Measurements from ENCODE around the gene KIF4A. TPM values are rescaled to one million over a fixed set of nuclear protein-coding genes. Genes with fewer than 3 reads are reported as not detected.

The KIF4A gene
- total RNA-seq, 1 experiment from 2014 or later, result 36.2 TPM

DNA sequence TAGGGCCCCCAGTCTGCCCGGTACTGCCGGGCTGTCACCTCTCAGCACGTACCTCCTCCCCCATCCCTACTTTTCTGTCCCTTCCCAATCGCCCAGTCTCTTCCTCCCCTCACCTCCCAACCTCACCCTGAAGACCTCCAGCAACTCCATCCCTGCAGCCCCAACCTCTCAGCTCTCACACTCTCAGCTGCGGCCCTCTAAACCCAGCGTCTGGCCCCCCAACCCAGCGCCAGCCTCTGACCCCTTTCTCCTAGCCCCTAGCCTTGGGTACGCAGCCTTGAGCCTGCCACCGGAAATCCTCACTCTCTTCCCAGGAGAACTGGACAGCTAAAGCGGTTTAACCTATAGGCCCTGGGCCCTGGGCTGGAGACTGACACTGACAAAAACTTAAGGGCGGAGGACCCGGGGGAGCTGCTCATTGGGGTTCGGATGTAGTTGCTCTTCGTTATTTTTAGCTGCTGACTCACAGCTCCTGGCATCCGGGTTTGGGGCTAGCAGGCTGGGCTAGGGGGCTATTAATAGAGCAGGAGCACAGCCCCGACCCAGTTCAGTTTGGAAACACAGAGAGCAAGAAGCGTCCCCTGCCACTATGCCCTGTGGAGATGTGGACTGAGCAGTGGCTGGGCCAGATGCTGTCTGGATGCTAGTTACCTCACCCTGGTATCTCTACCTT lies 145.1 kb downstream of the KIF4A start (continued):
- TF ChIP-seq STAT6 (CRISPR knock-in tag; conservative IDR thresholded peaks at IDR 0.05; ENCODE audit: low read depth) (no peak), USF1 (CRISPR knock-in tag; IDR thresholded peaks at IDR 0.05) (no peak), GABPB1 (CRISPR knock-in tag; IDR thresholded peaks at IDR 0.05) (no peak), MXD4 (CRISPR knock-in tag; IDR thresholded peaks at IDR 0.05; ENCODE audit: borderline replicate concordance) (no peak), ZNF138 (CRISPR knock-in tag; conservative IDR thresholded peaks at IDR 0.05) (no peak)

GRCh38 chrX:70436343-70436742 lies 146.4 kb downstream of the KIF4A start:
- no peaks in the 10 kb centered on the region for H3K9me3 Mint-ChIP-seq
- ChIA-PET POLR2A (no interaction called here), CTCF (interaction anchor here (0.6 to 5.1 kb wide), 9 partner anchors 9 to 1947 kb away, joined by 3 to 94 read pairs (median 5); partner anchors contain the start of genes GDPD2 and IGBP1)
- peak overlapping the region; percentile 56 for H3K4me3 Mint-ChIP-seq
- DNase-seq (ENCODE audit: low spot score) (peak; percentile 59), ATAC-seq (peak; percentile 14)
- no peak overlapping the region for H3K27ac Mint-ChIP-seq
- TF ChIP-seq, protein P1, sequence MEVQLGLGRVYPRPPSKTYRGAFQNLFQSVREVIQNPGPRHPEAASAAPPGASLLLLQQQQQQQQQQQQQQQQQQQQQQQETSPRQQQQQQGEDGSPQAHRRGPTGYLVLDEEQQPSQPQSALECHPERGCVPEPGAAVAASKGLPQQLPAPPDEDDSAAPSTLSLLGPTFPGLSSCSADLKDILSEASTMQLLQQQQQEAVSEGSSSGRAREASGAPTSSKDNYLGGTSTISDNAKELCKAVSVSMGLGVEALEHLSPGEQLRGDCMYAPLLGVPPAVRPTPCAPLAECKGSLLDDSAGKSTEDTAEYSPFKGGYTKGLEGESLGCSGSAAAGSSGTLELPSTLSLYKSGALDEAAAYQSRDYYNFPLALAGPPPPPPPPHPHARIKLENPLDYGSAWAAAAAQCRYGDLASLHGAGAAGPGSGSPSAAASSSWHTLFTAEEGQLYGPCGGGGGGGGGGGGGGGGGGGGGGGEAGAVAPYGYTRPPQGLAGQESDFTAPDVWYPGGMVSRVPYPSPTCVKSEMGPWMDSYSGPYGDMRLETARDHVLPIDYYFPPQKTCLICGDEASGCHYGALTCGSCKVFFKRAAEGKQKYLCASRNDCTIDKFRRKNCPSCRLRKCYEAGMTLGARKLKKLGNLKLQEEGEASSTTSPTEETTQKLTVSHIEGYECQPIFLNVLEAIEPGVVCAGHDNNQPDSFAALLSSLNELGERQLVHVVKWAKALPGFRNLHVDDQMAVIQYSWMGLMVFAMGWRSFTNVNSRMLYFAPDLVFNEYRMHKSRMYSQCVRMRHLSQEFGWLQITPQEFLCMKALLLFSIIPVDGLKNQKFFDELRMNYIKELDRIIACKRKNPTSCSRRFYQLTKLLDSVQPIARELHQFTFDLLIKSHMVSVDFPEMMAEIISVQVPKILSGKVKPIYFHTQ (CRISPR knock-in tag; IDR thresholded peaks at IDR 0.05), result no peak
- TF ChIP-seq ZNF423 (CRISPR knock-in tag; IDR thresholded peaks at IDR 0.05) (no peak), FOXP1 (CRISPR knock-in tag; IDR thresholded peaks at IDR 0.05; ENCODE audit: borderline replicate concordance) (no peak), PREB (CRISPR knock-in tag; IDR thresholded peaks at IDR 0.05; ENCODE audit: borderline replicate concordance) (no peak), AFF4 (CRISPR knock-in tag; IDR thresholded peaks at IDR 0.05; ENCODE audit: borderline replicate concordance) (no peak), TEAD4 (CRISPR knock-in tag; IDR thresholded peaks at IDR 0.05) (no peak), ZNF121 (CRISPR knock-in tag; IDR thresholded peaks at IDR 0.05) (no peak), TCF7 (CRISPR knock-in tag; IDR thresholded peaks at IDR 0.05; ENCODE audit: low read depth) (no peak), ZNF671 (CRISPR knock-in tag; IDR thresholded peaks at IDR 0.05) (no peak), FOXK1 (CRISPR knock-in tag; IDR thresholded peaks at IDR 0.05) (no peak)
- TF ChIP-seq, protein P2, sequence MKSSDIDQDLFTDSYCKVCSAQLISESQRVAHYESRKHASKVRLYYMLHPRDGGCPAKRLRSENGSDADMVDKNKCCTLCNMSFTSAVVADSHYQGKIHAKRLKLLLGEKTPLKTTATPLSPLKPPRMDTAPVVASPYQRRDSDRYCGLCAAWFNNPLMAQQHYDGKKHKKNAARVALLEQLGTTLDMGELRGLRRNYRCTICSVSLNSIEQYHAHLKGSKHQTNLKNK (CRISPR knock-in tag; IDR thresholded peaks at IDR 0.05), result no peak
- TF ChIP-seq, protein P3, sequence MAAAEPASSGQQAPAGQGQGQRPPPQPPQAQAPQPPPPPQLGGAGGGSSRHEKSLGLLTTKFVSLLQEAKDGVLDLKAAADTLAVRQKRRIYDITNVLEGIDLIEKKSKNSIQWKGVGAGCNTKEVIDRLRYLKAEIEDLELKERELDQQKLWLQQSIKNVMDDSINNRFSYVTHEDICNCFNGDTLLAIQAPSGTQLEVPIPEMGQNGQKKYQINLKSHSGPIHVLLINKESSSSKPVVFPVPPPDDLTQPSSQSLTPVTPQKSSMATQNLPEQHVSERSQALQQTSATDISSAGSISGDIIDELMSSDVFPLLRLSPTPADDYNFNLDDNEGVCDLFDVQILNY (CRISPR knock-in tag; IDR thresholded peaks at IDR 0.05), result no peak
- TF ChIP-seq, protein P4, sequence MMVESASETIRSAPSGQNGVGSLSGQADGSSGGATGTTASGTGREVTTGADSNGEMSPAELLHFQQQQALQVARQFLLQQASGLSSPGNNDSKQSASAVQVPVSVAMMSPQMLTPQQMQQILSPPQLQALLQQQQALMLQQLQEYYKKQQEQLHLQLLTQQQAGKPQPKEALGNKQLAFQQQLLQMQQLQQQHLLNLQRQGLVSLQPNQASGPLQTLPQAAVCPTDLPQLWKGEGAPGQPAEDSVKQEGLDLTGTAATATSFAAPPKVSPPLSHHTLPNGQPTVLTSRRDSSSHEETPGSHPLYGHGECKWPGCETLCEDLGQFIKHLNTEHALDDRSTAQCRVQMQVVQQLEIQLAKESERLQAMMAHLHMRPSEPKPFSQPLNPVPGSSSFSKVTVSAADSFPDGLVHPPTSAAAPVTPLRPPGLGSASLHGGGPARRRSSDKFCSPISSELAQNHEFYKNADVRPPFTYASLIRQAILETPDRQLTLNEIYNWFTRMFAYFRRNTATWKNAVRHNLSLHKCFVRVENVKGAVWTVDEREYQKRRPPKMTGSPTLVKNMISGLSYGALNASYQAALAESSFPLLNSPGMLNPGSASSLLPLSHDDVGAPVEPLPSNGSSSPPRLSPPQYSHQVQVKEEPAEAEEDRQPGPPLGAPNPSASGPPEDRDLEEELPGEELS (CRISPR knock-in tag; IDR thresholded peaks at IDR 0.05), result no peak
- H3K4me1 Mint-ChIP-seq, result peaks cover 16% of the 10 kb centered on the region
- no peaks in the 10 kb centered on the region for H3K36me3 Mint-ChIP-seq
- H3K27me3 Mint-ChIP-seq (ENCODE audit: low read depth), result peaks cover 13% of the 10 kb centered on the region
